ENCODE measurements around the gene CDON.

DNA sequence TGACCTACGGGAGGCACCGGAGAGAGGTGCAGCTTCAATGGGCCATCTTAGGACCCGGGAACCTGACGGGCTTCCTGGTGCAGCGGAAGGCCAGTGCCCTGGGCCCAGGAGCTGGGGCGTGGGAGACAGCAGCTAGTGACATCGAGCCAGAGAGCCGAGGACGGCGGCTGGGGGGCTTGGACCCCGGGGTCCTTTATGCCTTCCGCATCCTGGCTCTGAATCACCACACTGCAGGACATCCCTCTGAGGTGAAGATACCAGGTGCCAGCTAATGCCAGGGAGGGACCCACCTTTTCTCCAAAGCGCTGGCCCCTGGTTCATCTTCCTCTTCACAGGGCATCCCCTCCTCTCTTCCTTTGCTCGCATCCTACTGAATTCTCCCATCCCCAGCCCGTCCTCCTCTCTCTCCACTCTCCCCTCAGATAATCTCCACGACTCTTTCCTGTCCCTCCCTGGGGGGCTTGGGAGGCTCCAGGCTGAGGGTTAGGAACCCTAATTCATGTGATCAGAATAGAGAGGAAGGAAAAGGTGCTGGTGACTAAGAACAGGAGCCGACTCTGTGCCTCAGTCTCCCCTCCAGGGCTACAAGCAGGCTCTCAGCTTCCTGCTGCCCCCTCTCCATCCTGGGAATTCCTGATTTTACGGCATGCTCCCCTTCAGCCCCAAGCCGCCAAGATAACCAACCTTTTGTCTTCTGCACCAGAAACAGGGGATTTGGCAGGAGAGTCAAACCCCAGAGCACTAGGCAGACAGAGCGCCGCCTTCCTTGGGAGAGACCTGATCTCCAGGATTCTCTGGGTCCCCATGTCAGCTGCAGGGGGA lies 108.3 kb downstream of the CDON start:
- TF ChIP-seq, protein P1, sequence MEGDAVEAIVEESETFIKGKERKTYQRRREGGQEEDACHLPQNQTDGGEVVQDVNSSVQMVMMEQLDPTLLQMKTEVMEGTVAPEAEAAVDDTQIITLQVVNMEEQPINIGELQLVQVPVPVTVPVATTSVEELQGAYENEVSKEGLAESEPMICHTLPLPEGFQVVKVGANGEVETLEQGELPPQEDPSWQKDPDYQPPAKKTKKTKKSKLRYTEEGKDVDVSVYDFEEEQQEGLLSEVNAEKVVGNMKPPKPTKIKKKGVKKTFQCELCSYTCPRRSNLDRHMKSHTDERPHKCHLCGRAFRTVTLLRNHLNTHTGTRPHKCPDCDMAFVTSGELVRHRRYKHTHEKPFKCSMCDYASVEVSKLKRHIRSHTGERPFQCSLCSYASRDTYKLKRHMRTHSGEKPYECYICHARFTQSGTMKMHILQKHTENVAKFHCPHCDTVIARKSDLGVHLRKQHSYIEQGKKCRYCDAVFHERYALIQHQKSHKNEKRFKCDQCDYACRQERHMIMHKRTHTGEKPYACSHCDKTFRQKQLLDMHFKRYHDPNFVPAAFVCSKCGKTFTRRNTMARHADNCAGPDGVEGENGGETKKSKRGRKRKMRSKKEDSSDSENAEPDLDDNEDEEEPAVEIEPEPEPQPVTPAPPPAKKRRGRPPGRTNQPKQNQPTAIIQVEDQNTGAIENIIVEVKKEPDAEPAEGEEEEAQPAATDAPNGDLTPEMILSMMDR (IDR thresholded peaks at IDR 0.05): no peak
- TF ChIP-seq TCF12 (IDR thresholded peaks at IDR 0.05) (no peak), MXI1 (IDR thresholded peaks at IDR 0.05; ENCODE audit: low read depth, low read length) (no peak), NRF1 (IDR thresholded peaks at IDR 0.05; ENCODE audit: low read depth, low read length) (no peak), JUND (IDR thresholded peaks at IDR 0.05) (no peak)
- TF ChIP-seq, protein P2, sequence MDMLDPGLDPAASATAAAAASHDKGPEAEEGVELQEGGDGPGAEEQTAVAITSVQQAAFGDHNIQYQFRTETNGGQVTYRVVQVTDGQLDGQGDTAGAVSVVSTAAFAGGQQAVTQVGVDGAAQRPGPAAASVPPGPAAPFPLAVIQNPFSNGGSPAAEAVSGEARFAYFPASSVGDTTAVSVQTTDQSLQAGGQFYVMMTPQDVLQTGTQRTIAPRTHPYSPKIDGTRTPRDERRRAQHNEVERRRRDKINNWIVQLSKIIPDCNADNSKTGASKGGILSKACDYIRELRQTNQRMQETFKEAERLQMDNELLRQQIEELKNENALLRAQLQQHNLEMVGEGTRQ (IDR thresholded peaks at IDR 0.05; ENCODE audit: borderline replicate concordance, low read depth, low read length): no peak
- TF ChIP-seq, protein P3, sequence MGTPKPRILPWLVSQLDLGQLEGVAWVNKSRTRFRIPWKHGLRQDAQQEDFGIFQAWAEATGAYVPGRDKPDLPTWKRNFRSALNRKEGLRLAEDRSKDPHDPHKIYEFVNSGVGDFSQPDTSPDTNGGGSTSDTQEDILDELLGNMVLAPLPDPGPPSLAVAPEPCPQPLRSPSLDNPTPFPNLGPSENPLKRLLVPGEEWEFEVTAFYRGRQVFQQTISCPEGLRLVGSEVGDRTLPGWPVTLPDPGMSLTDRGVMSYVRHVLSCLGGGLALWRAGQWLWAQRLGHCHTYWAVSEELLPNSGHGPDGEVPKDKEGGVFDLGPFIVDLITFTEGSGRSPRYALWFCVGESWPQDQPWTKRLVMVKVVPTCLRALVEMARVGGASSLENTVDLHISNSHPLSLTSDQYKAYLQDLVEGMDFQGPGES (IDR thresholded peaks at IDR 0.05; ENCODE audit: low read depth, low read length): no peak
